HG02885 (cell line): ENCODE data around the gene PRRT1B.

Source experiments
- ATAC-seq: cut with Tn5 transposase; IDR thresholded peaks from one replicate; pipeline ENCODE4 v1.9.1; 2021; ENCODE audit warnings: mild to moderate bottlenecking; ENCODE audit not compliant: unreplicated experiment, poor library complexity

The PRRT1B gene

GRCh38 chr9:131521822-131522221 is 23.5 kb upstream of the PRRT1B start:
- ATAC-seq, result no peak

DNA sequence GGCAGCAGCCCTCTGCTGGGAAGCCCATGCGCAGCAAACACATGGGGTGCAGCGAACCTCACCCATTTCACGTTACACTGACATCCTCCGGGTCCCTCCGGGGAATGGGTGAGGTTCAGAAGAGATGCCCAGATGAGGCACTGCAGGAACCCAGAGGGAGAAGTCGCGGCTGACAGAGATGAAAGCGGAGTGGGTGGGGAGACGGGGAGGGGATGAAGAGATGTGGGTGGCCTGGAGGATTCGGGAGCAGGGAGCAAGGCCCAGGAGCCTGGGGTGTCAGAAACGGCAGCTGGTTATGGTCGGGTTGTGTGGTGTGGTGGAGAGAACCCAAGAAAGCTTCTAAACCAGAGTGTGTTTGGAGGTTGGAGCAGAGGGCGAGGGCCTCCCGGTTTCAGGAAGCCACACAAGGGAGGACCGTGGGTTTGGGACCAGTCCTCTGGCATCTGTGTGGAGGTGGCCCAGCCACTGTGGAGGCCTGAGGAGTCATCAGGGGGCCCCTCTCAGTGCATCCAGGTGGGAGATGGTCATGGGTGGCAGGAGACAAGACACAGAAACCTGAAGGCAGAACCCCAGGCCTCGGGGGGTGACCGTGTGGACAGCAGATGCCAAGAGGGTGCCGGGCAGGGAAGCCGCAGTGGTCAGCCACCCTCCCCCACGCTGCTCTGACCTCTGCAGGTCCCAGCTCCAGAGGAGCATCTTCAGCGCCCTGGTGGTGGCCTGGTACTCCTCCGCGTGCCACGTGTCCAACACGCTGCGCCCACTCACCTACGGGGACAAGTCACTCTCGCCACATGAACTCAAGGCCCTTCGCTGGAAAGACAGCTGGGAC is 22.9 kb upstream of the PRRT1B start:
- ATAC-seq, result no peak

- ATAC-seq, result no peak
These were observed 22.3 kb upstream of the PRRT1B start for GRCh38 chr9:131523086-131523388.

- ATAC-seq, result no peak
These were observed 21.6 kb upstream of the PRRT1B start for GRCh38 chr9:131523451-131524435.

- ATAC-seq, result no peak
These were observed 20.5 kb upstream of the PRRT1B start for GRCh38 chr9:131524665-131525315.

DNA sequence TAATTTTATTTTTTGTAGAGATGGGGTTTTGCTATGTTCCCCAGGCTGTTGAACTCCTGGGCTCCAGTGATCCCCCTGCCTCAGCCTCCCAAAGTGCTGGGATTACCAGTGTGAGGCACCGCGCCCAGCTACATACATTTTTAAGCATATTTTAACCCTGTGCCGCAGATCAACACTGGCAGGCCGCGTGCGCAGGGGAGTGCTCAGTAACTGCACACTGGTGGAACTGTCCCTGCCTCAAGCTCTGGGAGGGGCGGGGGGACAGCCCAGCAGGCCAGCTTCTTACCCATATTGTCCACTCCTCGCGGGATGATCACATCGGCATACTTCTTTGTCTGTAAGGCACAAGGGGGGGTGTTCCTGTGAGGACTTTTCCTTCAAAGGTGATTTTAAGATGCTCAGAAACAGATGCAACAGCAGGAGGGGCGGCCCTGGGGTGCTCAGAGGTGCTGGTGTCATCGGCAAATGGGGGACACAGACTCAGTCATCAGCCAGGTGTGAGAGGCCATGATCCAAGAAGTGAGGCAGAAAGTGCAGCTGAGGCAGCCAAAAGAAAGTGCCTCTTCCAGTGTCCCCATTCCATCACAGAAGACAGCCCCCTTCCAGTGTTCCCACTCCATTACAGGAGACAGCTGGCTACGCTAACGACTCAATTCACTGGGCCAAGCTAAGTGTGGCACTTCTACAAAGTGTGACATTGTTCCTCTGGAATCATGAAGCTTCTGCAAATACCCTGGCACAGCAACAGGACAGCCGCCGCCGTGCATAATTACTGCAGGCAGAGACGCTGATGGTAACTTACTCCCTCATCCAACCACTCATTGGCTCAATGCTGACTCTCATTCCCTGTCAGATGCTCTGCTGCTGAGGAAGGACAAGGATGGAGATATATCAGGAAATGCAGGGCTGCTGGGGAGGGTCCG is 19.4 kb upstream of the PRRT1B start:
- no peak for ATAC-seq

- no peak for ATAC-seq
These were observed 17.1 kb upstream of the PRRT1B start for GRCh38 chr9:131528186-131528585.

GRCh38 chr9:131528886-131529505 is 16.3 kb upstream of the PRRT1B start:
- ATAC-seq, result no peak

GRCh38 chr9:131529597-131530545 is 15.5 kb upstream of the PRRT1B start:
- ATAC-seq, result no peak

DNA sequence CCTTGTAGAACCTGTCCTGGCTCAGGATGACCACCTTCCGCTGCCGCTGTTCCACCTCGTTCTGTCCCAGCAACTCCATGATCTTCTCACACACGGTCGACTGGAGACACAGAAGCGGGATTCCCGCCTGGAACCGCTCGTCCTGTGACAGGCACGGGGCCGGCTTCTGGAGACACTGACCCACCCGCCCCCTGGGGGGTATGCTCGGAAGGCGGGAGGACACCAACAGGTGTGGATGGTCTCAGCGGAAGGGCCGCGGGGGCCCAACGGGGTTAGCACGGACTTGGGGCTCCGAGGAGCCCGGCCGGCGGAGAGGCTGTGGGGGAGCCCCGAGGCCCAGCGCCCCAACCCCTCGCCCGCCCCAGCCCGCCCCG is 14.8 kb upstream of the PRRT1B start:
- peak; percentile 27 for ATAC-seq

DNA sequence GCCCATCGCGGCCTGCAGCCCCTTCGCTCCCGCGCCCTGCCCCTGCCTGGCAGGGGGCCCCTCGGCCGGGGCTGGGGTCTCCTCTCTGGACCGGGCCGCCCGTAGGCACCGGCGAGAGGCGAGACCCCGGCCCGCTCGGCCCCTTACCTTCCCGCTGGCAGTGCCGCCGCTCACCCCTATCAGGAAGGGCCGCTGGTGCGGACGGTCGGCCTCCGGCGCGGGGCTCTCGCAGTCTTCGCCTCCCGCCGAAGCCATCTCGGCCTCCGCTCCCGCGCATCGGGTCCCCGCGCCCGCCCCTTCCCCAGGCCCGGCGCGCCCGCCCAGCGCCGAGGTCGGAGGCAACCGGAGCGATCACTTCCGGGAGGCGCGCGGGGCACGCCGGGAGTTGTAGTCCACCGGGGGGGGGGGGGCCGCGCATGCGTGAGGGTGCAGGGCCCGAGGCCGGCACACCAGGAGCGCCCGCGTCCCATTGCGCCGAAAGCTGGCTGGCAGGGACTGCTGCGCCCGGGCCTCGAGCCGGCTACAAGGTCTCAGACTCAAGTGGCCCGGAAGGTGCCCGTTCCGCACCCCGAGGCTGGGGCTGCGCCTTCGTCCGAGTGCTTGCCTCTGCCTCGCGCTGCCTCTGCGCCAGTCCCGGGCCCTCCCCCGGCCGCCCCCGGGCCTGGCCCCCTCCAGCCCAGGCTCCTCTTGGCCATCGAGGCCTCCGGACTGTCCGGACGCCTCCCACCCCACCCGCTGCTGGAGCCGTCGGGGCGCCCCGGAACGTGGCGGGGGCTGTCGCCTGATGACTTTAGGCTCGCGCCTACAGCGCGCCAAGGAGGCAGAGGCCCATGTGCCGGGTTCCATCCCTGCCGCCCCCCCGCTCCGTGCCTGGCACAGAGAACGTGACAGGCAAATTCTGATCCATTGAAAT is 14.1 kb upstream of the PRRT1B start, which contains the start of gene UCK1:
UCK1 (minus strand) TSS at position 344 of the 913 bp plus-strand sequence; CDS start at position 255, 89 bp downstream.
- peak; percentile 84 for ATAC-seq

DNA sequence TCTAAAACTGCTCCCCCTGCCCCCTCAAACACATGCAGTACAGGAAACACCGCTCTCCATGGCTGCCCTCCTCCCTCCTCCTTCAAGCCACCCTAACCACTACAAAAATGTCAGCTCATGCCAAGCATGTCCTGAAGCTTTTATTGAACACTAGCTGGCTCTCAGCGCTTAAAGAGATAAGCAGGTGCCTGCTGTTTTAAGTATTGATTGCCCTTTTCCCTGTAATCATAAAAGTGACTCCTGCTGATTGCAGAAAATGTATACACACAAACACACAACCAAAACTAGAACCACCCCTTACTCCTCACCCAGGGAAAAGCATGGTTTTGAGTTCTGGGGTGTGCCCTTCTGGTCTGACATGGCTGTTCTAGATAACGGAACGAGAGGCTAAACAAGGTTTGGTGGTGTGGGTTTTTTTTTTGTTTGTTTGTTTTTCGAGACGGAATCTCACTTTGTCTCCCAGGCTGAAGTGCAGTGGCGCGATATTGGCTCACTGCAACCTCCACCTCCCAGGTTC is 10.5 kb upstream of the PRRT1B start:
- no peak for ATAC-seq

DNA sequence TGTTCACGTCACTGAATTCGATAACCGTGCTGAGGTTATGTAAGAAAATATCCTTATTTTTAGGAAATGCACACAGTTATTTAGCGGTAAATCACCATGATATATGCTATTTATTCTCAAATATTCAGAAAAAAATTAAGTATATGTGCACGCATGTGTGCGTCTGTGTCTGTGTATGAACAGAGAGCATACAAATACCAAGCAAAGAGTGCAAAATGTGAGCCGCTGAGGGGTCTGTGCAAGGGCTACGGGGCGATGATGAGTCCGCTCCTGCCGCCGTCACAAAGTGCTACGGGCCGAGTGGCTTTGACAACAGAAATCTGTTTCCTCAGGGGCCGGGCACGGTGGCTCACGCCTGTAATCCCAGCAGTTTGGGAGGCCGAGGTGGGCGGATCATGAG is 7.4 kb upstream of the PRRT1B start:
- no peak for ATAC-seq

DNA sequence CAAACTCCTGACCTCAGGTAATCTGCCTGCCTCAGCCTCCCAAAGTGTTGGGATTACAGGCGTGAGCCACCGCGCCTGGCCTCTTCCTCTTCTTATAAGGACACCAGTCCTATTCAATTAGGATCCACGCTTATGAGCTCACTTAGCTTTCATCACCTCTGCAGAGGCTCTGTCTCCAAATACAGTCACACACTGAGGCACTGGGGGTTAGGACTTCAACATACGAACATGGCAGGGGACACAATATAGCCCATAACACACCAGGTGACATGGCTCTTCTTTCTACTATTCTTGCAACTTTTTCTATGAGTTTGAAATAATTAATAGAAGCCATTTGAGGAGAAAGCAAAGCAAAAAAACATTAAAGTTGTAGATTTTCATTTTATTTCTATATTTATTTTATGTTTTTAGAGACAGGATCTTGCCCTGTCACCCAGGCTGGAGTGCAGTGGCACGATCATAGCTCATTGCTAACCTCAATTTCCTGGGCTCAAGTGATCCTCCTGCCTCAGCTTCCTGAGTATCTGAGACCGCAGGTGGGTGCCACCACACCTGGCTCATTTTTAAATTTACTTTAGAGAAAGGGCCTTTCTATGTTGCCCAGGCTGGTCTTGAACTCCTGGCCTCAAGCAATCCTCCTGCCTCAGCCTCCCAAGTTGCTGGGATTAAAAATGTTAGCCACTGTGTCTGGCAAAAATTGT is 6.0 kb upstream of the PRRT1B start:
- ATAC-seq, result no peak

- no peak for ATAC-seq
These were observed 2.2 kb upstream of the PRRT1B start for GRCh38 chr9:131543141-131543540.

- ATAC-seq, result no peak
These were observed 538 bp downstream of the PRRT1B start for GRCh38 chr9:131545786-131546335.
